Measurements from ENCODE around the gene PALD1.

Gene PALD1

DNA sequence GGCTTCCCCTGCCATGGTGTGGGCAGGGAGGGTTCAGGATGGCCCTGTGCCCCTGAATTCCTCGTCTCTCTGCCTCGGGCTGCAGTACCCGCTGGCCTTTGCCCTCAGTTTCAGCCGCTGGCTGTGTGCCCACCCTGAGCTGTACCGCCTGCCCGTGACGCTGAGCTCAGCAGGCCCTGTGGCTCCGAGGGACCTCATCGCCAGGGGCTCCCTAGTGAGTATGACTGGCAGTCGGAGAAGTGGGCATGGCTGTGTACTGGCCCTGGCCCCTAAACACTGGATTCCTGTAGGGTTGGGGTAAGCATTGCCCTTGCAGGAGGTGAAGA lies 59.6 kb downstream of the PALD1 start:
- DNase-seq, result no peak

GRCh38 chr10:70538731-70539338 lies 60.3 kb downstream of the PALD1 start:
- no peak for DNase-seq

GRCh38 chr10:70539471-70539870 lies 60.9 kb downstream of the PALD1 start:
- no peak for DNase-seq

- no peak for DNase-seq
Measured at GRCh38 chr10:70540089-70540788, 61.7 kb downstream of the PALD1 start.

DNA sequence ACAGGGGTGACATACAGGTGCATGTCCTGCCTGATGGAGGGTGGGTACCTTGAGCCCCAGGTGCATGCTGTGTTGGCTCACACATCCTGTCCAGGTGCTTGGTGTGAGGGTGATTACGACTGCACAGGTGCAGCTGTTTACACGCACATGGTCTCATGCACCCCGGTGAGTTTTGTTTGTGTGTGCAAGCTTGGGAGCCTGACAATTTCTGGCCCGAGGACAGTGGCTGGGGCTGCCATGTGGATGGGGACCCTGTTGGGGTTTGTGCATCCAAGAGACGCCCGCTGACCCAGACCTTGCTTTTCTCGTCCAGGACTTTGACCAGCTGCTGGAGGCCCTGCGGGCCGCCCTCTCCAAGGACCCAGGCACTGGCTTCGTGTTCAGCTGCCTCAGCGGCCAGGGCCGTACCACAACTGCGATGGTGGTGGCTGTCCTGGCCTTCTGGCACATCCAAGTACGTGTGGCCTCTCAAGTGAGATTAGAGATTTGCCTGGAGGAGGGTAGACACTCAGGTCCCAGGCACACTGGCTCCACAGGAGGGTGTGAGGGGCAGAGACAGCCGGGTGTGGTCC lies 62.3 kb downstream of the PALD1 start:
- DNase-seq, result no peak

- no peak for DNase-seq
Measured at GRCh38 chr10:70541736-70542564, 63.4 kb downstream of the PALD1 start.

DNA sequence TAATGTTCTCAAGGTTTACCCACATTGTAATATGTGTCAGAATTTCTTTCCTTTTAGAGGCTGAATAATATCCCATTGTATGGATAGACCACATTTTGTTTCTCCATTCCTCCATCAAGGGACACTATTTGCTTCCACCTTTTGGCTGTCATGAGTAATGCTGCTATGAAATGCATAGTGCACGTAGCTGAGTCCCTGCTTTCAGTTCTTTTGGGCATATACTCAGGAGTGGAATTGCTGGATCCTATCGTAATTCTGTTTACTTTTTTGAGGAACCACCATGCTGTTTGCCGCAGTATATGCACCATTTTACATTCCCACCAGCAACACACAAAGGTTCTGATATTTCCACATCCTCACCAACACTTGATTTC lies 64.0 kb downstream of the PALD1 start:
- no peak for DNase-seq

- no peak for DNase-seq
Measured at GRCh38 chr10:70543911-70544310, 65.3 kb downstream of the PALD1 start.

DNA sequence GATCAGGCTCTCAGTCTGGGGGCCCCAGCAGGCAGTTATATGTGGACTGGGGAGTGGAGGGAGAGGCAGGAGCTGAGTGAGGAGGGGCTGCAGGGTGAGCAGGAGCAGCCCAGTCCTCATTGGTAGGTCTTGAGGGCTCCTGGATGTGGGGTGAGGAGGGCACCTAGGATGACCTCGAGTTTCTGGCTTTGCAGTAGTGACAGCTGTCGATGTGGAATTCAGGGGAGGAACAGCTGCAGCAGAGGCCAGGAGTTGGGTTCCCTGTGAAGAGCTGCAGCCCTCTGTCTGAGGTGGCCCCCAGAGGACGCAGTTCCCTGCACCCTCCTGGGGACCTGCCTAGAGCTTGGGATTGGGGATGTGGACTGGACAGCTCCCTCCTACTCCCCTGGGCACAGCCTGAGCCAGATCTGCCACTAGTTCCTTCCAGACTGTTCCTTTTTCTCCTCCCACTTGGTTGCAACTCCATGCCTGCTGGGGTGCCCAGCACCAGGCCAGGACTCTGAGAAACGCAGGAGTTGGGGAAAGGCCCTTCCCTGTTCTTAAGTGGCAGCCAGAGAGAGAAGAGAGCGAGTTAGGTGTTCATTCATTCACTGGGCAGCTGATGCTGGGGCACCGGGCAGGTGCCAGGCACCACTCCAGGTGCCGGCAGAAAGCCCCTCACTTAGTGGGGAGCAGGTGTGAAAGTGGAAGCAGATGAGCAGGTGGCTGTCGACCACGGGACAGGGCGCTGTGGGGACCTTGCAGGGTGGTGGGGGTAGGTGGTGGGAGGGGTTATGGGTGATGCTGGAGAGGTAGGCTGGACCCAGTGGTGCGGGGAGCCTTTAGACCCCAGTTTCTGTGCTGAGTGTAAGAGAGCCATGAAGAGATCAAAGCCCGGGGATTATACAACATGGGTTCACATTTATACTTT lies 66.1 kb downstream of the PALD1 start:
- DNase-seq, result no peak

- DNase-seq, result no peak
Measured at GRCh38 chr10:70546584-70546983, 68.0 kb downstream of the PALD1 start.

- no peak for DNase-seq
Measured at GRCh38 chr10:70549351-70549961, 70.9 kb downstream of the PALD1 start.

DNA sequence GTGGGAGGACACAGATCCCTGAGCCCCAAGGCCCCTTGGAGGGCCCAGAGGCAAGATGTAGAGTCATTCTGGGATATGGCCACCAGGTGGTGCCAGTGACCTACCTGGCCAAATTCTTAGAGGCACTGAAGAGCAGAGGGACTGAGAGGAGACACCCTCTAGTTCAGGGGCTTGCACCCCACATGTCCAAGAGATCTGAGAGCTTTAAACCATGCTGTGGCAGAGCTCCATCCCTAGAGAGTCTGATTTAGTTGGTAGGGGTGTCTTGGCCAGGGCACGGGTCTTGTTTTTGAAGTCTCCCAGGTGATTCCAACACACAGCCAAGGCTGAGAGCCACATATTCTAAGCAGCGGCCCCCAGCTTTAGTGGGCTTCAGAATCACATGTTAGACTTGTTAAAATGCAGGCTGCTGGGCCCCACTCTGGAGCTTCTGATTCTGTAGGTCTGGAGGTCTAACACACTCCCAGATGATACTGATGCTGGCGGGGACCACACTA lies 71.4 kb downstream of the PALD1 start:
- DNase-seq, result peak; percentile 78

GRCh38 chr10:70550459-70550858 lies 71.9 kb downstream of the PALD1 start:
- DNase-seq, result no peak

GRCh38 chr10:70551466-70551865 lies 72.9 kb downstream of the PALD1 start:
- DNase-seq, result peak; percentile 62

- DNase-seq, result peak; percentile 82
Measured at GRCh38 chr10:70551971-70552422, 73.4 kb downstream of the PALD1 start.

DNA sequence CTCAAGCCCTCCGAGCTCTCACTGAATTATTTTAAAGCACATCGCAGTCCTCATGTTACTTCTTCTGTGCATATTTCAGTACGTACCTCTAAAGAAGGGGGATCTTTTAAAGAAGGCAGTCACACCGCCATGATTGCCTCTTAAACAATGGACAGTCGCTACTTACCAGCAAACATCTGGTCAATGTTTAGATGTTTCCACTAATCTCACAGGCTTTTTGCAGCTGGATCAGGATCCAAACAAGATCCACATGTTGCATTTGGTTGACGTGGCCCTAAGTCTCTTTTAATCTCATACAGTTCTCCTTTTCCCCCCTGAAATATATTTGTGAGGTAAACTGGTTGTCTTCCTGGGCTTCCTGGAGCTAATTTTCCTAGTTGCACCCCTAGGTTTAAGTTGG lies 74.0 kb downstream of the PALD1 start:
- no peak for DNase-seq

DNA sequence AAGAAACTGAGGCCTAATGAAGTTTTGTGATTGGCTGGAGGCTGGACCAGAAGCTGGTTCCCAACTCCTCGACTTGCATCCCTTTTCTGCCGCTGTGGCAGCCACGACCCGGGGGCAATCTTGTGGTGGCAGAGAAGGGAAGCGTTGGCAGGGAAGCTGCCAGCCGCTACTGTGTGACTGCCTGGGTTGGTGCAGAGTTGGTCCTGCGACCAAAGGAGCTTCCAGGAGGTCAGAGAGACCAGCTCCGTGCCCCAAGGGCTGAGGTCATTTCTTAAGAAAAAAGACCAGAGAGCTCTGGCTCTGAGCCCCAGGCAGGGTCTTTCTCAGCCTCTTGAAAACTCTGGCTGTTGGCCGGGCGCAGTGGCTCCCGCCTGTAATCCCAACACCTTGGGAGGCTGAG lies 76.8 kb downstream of the PALD1 start:
- no peak for DNase-seq

- peak; percentile 10 for DNase-seq
Measured at GRCh38 chr10:70557086-70557845, 78.7 kb downstream of the PALD1 start.

- DNase-seq, result no peak
Measured at GRCh38 chr10:70557876-70558275, 79.3 kb downstream of the PALD1 start.

GRCh38 chr10:70558295-70558694 lies 79.7 kb downstream of the PALD1 start:
- peak; percentile 19 for DNase-seq
